ENCODE results near the gene WDR70.

WDR70 gene

DNA sequence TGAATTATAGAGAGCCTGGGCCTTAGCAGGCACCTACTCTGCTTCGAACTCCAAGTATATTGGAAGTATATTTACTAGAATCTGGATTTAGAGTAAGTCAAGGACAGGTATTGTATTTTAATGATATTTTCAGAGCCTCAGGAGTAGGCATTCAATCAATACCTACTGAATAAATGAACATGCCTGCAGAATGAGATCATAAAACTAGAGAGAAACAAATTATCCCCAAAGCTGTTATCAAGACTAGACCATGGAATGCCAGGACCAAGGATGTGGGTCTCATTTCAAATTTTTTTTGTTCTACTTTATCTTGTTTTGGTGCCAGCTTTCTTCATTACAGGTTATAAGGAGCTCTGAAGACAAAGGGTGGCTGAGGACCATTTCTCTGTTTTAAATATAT is 394.7 kb downstream of the WDR70 start:
- TF ChIP-seq CTCF (conservative IDR thresholded peaks at IDR 0.05; ENCODE audit: low read length) (no peak), EZH2phosphoT487 (IDR thresholded peaks at IDR 0.05; ENCODE audit: borderline replicate concordance) (no peak)

DNA sequence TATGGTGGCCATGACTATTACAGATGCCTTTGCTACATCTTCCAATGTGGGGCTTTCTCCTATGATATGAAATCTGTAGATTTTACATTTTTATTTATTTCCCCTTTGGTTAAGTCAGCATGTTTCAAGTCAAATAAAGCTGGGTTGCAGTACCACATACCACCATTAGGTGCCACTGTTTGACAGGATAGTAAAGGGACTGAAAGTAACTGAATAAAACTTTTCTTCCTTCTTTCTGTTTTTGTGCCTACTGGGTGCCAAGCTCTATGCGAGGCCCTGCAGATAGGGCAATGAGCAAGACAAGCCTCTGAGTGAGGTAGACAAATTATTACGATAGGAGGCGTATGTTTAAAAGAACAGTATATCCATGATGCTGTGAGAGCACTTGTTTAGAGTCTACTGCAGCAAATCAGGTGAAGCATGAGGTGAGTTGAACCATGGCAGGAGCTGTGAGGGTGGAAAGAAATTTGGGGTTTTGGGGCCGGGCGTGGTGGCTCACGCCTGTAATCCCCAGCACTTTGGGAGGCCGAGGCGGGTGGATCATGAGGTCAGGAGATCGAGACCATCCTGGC is 395.9 kb downstream of the WDR70 start:
- TF ChIP-seq EZH2phosphoT487 (IDR thresholded peaks at IDR 0.05; ENCODE audit: borderline replicate concordance) (no peak), CTCF (conservative IDR thresholded peaks at IDR 0.05; ENCODE audit: low read length) (peak; percentile 77)
- H3K4me1 ChIP-seq (ENCODE audit: insufficient read depth, low read length, poor library complexity, severe bottlenecking) = no peaks in the 10 kb centered on the region

More for the DNA sequence above, 394.7 kb downstream of the WDR70 start:
- no peaks in the 10 kb centered on the region for H3F3A ChIP-seq (ENCODE audit: low read depth)
- H3K79me2 ChIP-seq (ENCODE audit: insufficient read depth, low read length) = no peaks in the 10 kb centered on the region
- H3K36me3 ChIP-seq (ENCODE audit: insufficient read depth, low read length) = no peaks in the 10 kb centered on the region
- no peak overlapping the region for H2AFZ ChIP-seq (ENCODE audit: low read length)
- H3K4me1 ChIP-seq (ENCODE audit: insufficient read depth, low read length, poor library complexity, severe bottlenecking) = no peaks in the 10 kb centered on the region
- H3K9ac ChIP-seq (ENCODE audit: low read depth, low read length, poor library complexity, severe bottlenecking) = no peak overlapping the region
- no peaks in the 10 kb centered on the region for H3K9me2 ChIP-seq (replicated peaks; ENCODE audit: low read depth, low read length)
- H3K9me3 ChIP-seq (ENCODE audit: insufficient read depth, low read depth, low read length) = peaks cover 4% of the 10 kb centered on the region; the same call in 1 of the 2 replicates
- no peak overlapping the region for H3K4me2 ChIP-seq (ENCODE audit: low read depth, low read length, poor library complexity, severe bottlenecking)
- H3K27me3 ChIP-seq (ENCODE audit: insufficient read depth, low read length, poor library complexity, severe bottlenecking) = no peaks in the 10 kb centered on the region
- no peak overlapping the region for H3K4me3 ChIP-seq (ENCODE audit: low read length, poor library complexity, severe bottlenecking)
- H4K20me1 ChIP-seq (ENCODE audit: insufficient read depth, low read length, poor library complexity, severe bottlenecking) = no peaks in the 10 kb centered on the region

DNA sequence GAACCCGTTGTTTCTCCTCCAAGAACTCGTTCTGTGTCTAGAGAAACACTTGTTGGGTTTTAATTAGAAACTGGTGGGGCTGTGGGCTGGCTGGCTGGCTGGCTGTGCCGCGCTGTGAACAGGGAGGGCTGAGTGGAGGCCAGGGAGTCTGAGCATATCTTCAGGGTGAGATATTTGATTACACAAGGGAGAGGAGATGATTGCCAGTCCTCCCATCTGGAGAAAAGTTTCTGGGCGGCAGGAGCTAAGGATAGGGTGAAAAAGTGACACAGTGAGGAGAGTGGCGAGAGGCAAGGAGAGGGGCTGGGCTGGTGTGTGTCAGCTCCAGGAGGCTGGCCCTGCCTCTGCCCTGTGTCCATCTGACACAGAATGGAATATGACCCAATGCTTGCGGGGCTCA is 397.7 kb downstream of the WDR70 start:
- Histone ChIP-seq H2AFZ (ENCODE audit: low read length) (no peak overlapping the region), H3K9me3 (ENCODE audit: insufficient read depth, low read depth, low read length) (peaks cover 4% of the 10 kb centered on the region; the same call in 1 of the 2 replicates), H3K9me2 (replicated peaks; ENCODE audit: low read depth, low read length) (no peaks in the 10 kb centered on the region), H3K36me3 (ENCODE audit: insufficient read depth, low read length) (no peaks in the 10 kb centered on the region), H3F3A (ENCODE audit: low read depth) (no peaks in the 10 kb centered on the region), H3K27me3 (ENCODE audit: insufficient read depth, low read length, poor library complexity, severe bottlenecking) (no peaks in the 10 kb centered on the region), H4K20me1 (ENCODE audit: insufficient read depth, low read length, poor library complexity, severe bottlenecking) (no peaks in the 10 kb centered on the region), H3K9ac (ENCODE audit: low read depth, low read length, poor library complexity, severe bottlenecking) (no peak overlapping the region), H3K4me1 (ENCODE audit: insufficient read depth, low read length, poor library complexity, severe bottlenecking) (no peaks in the 10 kb centered on the region), H3K4me3 (ENCODE audit: low read length, poor library complexity, severe bottlenecking) (no peak overlapping the region), H3K79me2 (ENCODE audit: insufficient read depth, low read length) (no peaks in the 10 kb centered on the region), H3K4me2 (ENCODE audit: low read depth, low read length, poor library complexity, severe bottlenecking) (no peak overlapping the region)
- TF ChIP-seq CTCF (conservative IDR thresholded peaks at IDR 0.05; ENCODE audit: low read length) = no peak
- no peak for TF ChIP-seq EZH2phosphoT487 (IDR thresholded peaks at IDR 0.05; ENCODE audit: borderline replicate concordance)

More for the DNA sequence above, 395.9 kb downstream of the WDR70 start:
- Histone ChIP-seq H3K36me3 (ENCODE audit: insufficient read depth, low read length) (no peaks in the 10 kb centered on the region), H2AFZ (ENCODE audit: low read length) (no peak overlapping the region), H3K4me3 (ENCODE audit: low read length, poor library complexity, severe bottlenecking) (no peak overlapping the region), H3K9me2 (replicated peaks; ENCODE audit: low read depth, low read length) (no peaks in the 10 kb centered on the region), H3K4me2 (ENCODE audit: low read depth, low read length, poor library complexity, severe bottlenecking) (no peak overlapping the region), H4K20me1 (ENCODE audit: insufficient read depth, low read length, poor library complexity, severe bottlenecking) (no peaks in the 10 kb centered on the region), H3K9ac (ENCODE audit: low read depth, low read length, poor library complexity, severe bottlenecking) (no peak overlapping the region), H3F3A (ENCODE audit: low read depth) (no peaks in the 10 kb centered on the region), H3K79me2 (ENCODE audit: insufficient read depth, low read length) (no peaks in the 10 kb centered on the region), H3K9me3 (ENCODE audit: insufficient read depth, low read depth, low read length) (peaks cover 4% of the 10 kb centered on the region; the same call in 1 of the 2 replicates), H3K27me3 (ENCODE audit: insufficient read depth, low read length, poor library complexity, severe bottlenecking) (no peaks in the 10 kb centered on the region)

All from Loucy (cell line).